ENCODE data around the gene DTNA. TPM values are rescaled to one million over a fixed set of nuclear protein-coding genes. Genes with fewer than 3 reads are reported as not detected.
"Not testable (repeated sequence)": the region's sequence is repeated elsewhere in the genome, so short reads cannot be mapped to it uniquely, and the experiment has no call there.

DTNA gene
- total RNA-seq, 1 experiment from 2014 or later, result 9.6 TPM

GRCh38 chr18:34734056-34734455 is 24.0 kb downstream of the DTNA start:
- CTCF ChIA-PET, result no interaction called here
- H3K9me3 ChIP-seq (ENCODE audit: control insufficient read depth in 1 of 2, insufficient read depth in 1 of 2, low read depth in 1 of 2, low read length in 2 of 2), result no peaks in the 10 kb centered on the region
- H3K36me3 ChIP-seq (ENCODE audit: control insufficient read depth in 1 of 2, insufficient read depth in 2 of 2, low read length in 2 of 2), result no peaks in the 10 kb centered on the region
- RAD21 ChIA-PET (ENCODE audit: low non-redundant PET in 1 of 2, low total read pairs in 2 of 2, uncharacterized antibody in 2 of 2, unreplicated experiment in 2 of 2), result no interaction called here
- no peak overlapping the region for H3K9ac ChIP-seq (ENCODE audit: low read length)
- no peaks in the 10 kb centered on the region for H4K20me1 ChIP-seq (ENCODE audit: insufficient read depth)
- no peak overlapping the region for H3K4me2 ChIP-seq (ENCODE audit: low read length)
- no TSS peak for BruUV-seq (replicated peaks)
- H3K4me1 ChIP-seq (ENCODE audit: control insufficient read depth in 1 of 2, insufficient read depth in 2 of 2, low read length in 2 of 2), result peaks cover 0 to 7% of the 10 kb centered on the region in 2 experiments; a peak in 1 of 4 replicates
- H3K4me3 ChIP-seq (replicated peaks in 1 of 2; ENCODE audit: low read depth in 1 of 2, low read length in 2 of 2), result no peak overlapping the region
- TF ChIP-seq, protein P1, sequence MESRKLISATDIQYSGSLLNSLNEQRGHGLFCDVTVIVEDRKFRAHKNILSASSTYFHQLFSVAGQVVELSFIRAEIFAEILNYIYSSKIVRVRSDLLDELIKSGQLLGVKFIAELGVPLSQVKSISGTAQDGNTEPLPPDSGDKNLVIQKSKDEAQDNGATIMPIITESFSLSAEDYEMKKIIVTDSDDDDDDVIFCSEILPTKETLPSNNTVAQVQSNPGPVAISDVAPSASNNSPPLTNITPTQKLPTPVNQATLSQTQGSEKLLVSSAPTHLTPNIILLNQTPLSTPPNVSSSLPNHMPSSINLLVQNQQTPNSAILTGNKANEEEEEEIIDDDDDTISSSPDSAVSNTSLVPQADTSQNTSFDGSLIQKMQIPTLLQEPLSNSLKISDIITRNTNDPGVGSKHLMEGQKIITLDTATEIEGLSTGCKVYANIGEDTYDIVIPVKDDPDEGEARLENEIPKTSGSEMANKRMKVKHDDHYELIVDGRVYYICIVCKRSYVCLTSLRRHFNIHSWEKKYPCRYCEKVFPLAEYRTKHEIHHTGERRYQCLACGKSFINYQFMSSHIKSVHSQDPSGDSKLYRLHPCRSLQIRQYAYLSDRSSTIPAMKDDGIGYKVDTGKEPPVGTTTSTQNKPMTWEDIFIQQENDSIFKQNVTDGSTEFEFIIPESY (IDR thresholded peaks at IDR 0.05; ENCODE audit: extremely low read depth, insufficient replicate concordance, low read length), result no peak
- TF ChIP-seq CEBPB (IDR thresholded peaks at IDR 0.05; ENCODE audit: low read depth) (no peak), POLR2AphosphoS5 (IDR thresholded peaks at IDR 0.05; ENCODE audit: low read depth, low read length) (no peak), FOSL1 (IDR thresholded peaks at IDR 0.05; ENCODE audit: low read depth) (no peak)
- H3K27me3 ChIP-seq (ENCODE audit: insufficient read depth, low read length), result no peaks in the 10 kb centered on the region
- DNase-seq (ENCODE audit: low read depth, low spot score) (no peak), ATAC-seq (no peak)
- H2AFZ ChIP-seq (ENCODE audit: low read depth, low read length, poor library complexity, severe bottlenecking), result no peak overlapping the region
- no peaks in the 10 kb centered on the region for H3K79me2 ChIP-seq (ENCODE audit: insufficient read depth, low read length)
- intact Hi-C loops (cut with micrococcal nuclease), result no loop called here
- no peak overlapping the region for H3K27ac ChIP-seq (ENCODE audit: low read depth, low read length)
- POLR2A ChIA-PET, result no interaction called here
- no peaks in the 10 kb centered on the region for H3K9me2 ChIP-seq (ENCODE audit: insufficient read depth)

GRCh38 chr18:34734526-34734925 is 24.4 kb downstream of the DTNA start:
- H3K27me3 ChIP-seq (ENCODE audit: insufficient read depth, low read length); BruUV-seq (replicated peaks); H3K27ac ChIP-seq (ENCODE audit: low read depth, low read length); H3K36me3 ChIP-seq (ENCODE audit: control insufficient read depth in 1 of 2, insufficient read depth in 2 of 2, low read length in 2 of 2); H3K4me3 ChIP-seq (replicated peaks in 1 of 2; ENCODE audit: low read depth in 1 of 2, low read length in 2 of 2); POLR2A ChIA-PET; H3K9ac ChIP-seq (ENCODE audit: low read length); RAD21 ChIA-PET (ENCODE audit: low non-redundant PET in 1 of 2, low total read pairs in 2 of 2, uncharacterized antibody in 2 of 2, unreplicated experiment in 2 of 2); H2AFZ ChIP-seq (ENCODE audit: low read depth, low read length, poor library complexity, severe bottlenecking); H3K79me2 ChIP-seq (ENCODE audit: insufficient read depth, low read length); intact Hi-C loops (cut with micrococcal nuclease); H3K9me3 ChIP-seq (ENCODE audit: control insufficient read depth in 1 of 2, insufficient read depth in 1 of 2, low read depth in 1 of 2, low read length in 2 of 2); ATAC-seq; DNase-seq (ENCODE audit: low read depth, low spot score); H4K20me1 ChIP-seq (ENCODE audit: insufficient read depth); H3K4me1 ChIP-seq (ENCODE audit: control insufficient read depth in 1 of 2, insufficient read depth in 2 of 2, low read length in 2 of 2); H3K4me2 ChIP-seq (ENCODE audit: low read length); CTCF ChIA-PET; H3K9me2 ChIP-seq (ENCODE audit: insufficient read depth): not testable (repeated sequence)

All from HCT116 (cell line).